ENCODE measurements around the gene TTC39C.

GRCh38 chr18:24055009-24055804 is 40.7 kb downstream of the TTC39C start:
- TF ChIP-seq CTCF (conservative IDR thresholded peaks at IDR 0.05; ENCODE audit: low read length) = no peak
- no peak for TF ChIP-seq EZH2phosphoT487 (IDR thresholded peaks at IDR 0.05; ENCODE audit: borderline replicate concordance, low read depth, low read length)
